Fibroblast of villous mesenchyme (primary cell): ENCODE results near the gene TNPO3. TPM values are rescaled to one million over a fixed set of nuclear protein-coding genes. Genes with fewer than 3 reads are reported as not detected.
A peak's percentile ranks its signal among the peaks of the same experiment; 100 is the strongest.
"Not testable (repeated sequence)": the region's sequence is repeated elsewhere in the genome, so short reads cannot be mapped to it uniquely, and the experiment has no call there.

ENCODE experiments used
- DNase-seq: peaks from one replicate; pipeline ENCODE4 v3.0.0-alpha.2; 2010; ENCODE audit warnings: low read depth
- H3K4me3 ChIP-seq: 2 replicates; pipeline ENCODE4 v1.5.1; 2011; ENCODE audit warnings: low read depth, mild to moderate bottlenecking, low read length
- CTCF ChIP-seq: IDR thresholded peaks from 2 replicates; pipeline ENCODE4 v1.5.1; 2012; ENCODE audit warnings: low read depth, mild to moderate bottlenecking, low read length; ENCODE audit not compliant: insufficient read depth
- total RNA-seq: library from RNA; depleted of rRNA; stranded (reverse); fragments of >200 nt; gene quantifications from 2 replicates; pipeline ENCODE4 v1.2.3, GENCODE V29; 2012

TNPO3 gene
- total RNA-seq, 1 donor, result 60.9 TPM

DNA sequence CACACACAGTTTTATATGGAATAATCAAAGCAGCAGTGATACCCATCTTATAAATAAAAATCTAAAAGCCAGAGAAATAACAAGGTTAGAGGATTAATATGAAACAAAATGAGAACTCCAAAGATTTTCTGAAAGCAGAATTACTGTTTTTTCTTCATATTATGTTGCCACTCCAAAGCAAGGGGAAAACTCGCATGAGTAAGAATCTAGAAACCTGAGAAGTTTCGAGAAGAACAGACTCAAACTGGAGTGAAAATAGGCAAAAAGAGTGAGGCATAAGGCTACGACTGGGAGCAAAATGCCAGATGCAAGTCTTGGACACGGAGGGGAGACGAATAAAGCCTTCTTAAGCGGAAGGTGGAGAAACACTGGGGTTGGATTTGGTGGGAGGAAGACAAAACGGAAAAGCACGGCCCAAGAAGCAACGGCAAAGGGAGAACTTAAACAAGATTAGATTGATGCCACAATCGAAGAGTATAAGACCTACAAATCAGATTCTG is 923 bp downstream of the TNPO3 start:
- DNase-seq, result peak; percentile 48
- no peak for TF ChIP-seq CTCF
- peak overlapping the region; percentile 92 for H3K4me3 ChIP-seq

DNA sequence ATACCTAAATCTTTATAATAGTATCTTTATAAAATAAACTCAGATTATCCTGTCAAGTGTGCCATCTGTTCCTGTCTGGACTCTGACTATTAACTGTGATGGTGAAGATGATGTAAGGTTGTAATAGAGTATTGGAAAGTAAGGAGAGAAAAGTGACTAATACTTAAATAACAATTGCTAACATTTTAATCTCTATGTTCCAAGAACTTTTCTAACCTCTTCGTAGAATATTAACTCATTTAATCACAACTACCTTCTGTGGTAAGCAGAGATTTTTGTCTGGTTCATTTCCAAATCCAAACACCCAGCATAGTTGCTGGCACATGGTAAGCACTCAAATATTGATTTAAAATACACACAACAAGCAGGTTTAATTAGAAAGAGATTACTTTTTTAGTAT is 2.5 kb downstream of the TNPO3 start:
- H3K4me3 ChIP-seq, result no peak overlapping the region
- no peak for DNase-seq
- no peak for TF ChIP-seq CTCF

DNA sequence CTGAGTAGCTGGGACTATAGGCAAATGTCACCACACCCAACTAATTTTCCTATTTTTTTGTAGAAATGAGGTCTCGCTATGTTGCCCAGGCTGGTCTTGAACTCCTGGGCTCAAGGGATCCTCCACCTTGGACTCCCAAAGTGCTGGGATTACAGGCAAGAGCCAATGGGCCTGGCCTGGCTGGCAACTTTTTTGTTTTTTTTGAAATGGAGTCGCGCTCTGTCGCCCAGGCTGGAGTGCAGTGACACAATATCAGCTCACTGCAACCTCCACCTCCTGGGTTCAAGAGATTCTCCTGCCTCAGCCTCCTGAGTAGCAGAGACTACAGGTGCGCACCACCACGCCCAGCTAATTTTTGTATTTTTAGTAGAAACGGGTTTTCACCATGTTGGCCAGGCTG is 3.5 kb downstream of the TNPO3 start:
- H3K4me3 ChIP-seq, DNase-seq: not testable (repeated sequence)

GRCh38 chr7:129047761-129048160 is 7.2 kb downstream of the TNPO3 start:
- DNase-seq, result no peak
- no peak for TF ChIP-seq CTCF
- H3K4me3 ChIP-seq, result no peak overlapping the region

- no peak for TF ChIP-seq CTCF
- DNase-seq, result no peak
- H3K4me3 ChIP-seq, result no peak overlapping the region
These were observed 9.2 kb downstream of the TNPO3 start for GRCh38 chr7:129045682-129046081.

DNA sequence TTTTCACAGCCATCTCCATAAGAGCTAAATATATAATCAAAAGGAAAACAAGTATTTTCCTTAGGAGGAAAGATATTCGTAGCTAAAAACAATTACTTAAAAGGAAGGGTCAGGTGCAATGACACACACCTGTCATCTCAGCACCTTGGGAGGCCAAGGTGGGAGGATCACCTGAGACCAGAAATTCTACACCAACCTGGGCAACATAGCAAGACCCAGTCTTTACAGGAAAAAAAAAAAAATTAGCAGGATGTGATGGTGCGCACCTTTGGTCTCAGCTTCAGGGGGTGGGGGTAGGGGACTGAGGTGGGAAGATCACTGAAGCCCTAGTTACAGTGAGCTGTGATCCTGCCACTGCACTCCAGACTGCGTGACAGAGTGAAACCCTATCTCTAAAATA is 11.9 kb downstream of the TNPO3 start:
- TF ChIP-seq CTCF, result no peak
- DNase-seq, result no peak
- H3K4me3 ChIP-seq, result no peak overlapping the region

GRCh38 chr7:129041142-129042085 is 13.5 kb downstream of the TNPO3 start:
- no peak for TF ChIP-seq CTCF
- no peak overlapping the region for H3K4me3 ChIP-seq
- no peak for DNase-seq

GRCh38 chr7:129038468-129038867 is 16.4 kb downstream of the TNPO3 start:
- not testable (repeated sequence) for H3K4me3 ChIP-seq, DNase-seq
